Stimulated activated CD8-positive, alpha-beta memory T cell treated with anti-CD3 and anti-CD28 coated beads, Interleukin-2, amount 100 ng/mL, for 1 hour (primary cell): Measurements from ENCODE around the gene ATP1A2.

Experiments
- DNase-seq, 2 donors: peaks; one replicate each; pipeline ENCODE4 v3.0.0-alpha.2; 2020; ENCODE audit warnings: low read depth in 2 of 2

Gene ATP1A2

GRCh38 chr1:160171980-160172379 lies 56.4 kb downstream of the ATP1A2 start:
- no peak for DNase-seq

DNA sequence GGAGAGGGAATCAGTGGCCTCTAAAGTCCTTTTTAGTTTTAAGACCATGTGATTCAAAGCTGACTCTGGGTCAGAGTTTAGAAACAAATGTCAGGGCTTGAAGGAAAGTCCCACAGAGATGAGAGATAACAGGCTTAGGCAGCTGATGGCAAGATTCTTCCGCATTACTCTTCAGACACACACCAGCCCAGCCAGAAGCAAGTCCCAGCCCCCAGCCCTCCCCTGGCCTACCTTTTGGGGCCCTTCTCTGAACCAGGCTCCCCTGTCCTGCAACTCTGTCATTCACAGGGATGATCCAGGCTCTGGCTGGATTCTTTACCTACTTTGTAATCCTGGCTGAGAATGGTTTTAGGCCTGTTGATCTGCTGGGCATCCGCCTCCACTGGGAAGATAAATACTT lies 61.7 kb downstream of the ATP1A2 start:
- DNase-seq = no peak

DNA sequence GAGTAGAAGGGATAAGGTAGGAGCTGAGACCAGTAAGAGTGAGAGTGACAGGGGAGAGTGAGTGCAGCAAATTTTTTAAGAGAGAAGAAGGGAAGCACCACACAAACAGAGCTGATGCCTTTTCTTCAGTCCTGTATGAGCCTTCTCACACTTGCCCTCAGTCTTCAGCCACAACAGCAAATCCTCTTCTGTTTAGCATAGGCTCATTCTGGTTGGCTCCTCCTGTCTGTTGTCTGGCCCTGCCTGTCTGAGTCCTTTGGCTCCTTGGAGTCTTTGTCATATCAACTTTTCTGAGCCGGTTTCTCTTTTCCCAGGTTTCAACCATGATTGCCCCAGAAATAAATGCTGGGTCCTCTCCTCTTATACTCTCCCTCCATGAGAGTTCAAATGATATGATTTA lies 62.1 kb downstream of the ATP1A2 start:
- DNase-seq = no peak

DNA sequence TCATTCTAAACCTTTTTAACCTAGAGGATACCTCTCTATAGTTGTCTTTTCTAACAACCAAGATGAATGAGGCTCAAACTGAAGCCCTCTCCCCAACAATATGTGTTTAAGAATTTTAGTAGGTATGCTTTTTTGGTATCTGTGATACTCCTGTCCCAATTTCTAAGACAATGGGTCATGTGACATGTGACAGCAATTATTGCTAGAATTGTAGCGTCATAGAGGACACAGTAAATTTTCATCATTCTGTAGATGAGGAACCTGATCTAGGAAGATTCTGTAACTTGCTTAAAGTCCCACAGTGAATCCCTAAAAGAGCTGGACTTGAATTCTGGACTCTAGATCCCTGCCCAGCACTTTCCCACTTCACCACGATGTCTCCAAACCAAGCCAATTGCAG lies 63.2 kb downstream of the ATP1A2 start:
- DNase-seq = no peak

DNA sequence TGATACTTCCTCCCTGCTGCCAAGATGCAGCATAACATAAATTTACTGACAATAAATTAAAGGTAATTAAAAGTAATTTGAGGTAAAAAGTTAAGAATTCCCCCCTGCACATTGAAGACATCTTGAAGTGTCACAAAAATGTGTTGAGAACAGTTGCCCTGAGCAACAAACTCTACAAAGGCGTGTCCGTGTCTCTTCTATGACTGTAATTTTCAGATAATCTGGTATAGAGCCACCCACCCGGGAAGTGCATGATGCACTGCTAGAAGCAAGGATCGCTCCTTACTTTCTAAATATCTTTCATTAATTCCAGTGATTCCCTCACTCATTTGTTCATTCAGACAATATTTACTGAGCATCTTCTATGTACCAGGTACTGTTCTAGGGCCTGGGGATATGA lies 63.8 kb downstream of the ATP1A2 start:
- DNase-seq = no peak

DNA sequence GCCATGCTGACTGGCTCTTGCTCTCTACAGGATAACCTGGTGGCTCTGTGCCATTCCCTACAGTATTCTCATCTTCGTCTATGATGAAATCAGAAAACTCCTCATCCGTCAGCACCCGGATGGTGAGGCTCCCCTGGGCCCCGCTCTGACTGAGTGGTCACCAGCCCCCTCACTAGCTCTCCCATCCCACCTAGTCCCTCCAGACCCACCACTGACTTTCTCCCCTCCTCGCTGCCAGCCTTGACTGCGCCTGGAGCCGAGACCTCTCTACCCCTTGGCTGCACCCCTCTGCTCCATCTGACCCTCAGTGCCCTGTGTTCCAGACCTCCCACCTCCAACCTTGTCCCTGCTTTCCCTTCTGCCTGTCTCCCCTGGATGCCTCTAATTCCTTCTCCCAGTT lies 70.7 kb downstream of the ATP1A2 start:
- no peak for DNase-seq

DNA sequence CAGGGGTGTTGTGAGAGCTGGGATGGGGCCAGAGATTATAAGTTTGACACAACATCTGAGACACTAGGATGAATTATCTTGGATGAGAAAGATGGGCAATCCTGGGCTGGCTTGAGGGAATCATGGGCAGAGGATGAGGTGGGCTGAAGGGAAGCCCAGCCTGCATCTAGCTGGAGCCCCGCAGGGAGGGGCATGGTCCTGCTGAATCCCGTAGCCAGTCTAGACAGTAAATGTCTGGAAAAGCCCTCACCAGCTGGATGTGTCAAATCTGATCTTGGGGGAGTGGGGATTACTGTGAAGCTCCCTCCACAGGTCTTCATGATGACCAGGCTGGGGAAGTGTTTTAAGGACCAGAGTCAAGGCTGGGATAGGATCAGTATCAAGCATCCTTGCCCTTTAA lies 71.2 kb downstream of the ATP1A2 start:
- no peak for DNase-seq

GRCh38 chr1:160187407-160187806 lies 71.8 kb downstream of the ATP1A2 start:
- no peak for DNase-seq

GRCh38 chr1:160188341-160188740 lies 72.8 kb downstream of the ATP1A2 start:
- DNase-seq = no peak

DNA sequence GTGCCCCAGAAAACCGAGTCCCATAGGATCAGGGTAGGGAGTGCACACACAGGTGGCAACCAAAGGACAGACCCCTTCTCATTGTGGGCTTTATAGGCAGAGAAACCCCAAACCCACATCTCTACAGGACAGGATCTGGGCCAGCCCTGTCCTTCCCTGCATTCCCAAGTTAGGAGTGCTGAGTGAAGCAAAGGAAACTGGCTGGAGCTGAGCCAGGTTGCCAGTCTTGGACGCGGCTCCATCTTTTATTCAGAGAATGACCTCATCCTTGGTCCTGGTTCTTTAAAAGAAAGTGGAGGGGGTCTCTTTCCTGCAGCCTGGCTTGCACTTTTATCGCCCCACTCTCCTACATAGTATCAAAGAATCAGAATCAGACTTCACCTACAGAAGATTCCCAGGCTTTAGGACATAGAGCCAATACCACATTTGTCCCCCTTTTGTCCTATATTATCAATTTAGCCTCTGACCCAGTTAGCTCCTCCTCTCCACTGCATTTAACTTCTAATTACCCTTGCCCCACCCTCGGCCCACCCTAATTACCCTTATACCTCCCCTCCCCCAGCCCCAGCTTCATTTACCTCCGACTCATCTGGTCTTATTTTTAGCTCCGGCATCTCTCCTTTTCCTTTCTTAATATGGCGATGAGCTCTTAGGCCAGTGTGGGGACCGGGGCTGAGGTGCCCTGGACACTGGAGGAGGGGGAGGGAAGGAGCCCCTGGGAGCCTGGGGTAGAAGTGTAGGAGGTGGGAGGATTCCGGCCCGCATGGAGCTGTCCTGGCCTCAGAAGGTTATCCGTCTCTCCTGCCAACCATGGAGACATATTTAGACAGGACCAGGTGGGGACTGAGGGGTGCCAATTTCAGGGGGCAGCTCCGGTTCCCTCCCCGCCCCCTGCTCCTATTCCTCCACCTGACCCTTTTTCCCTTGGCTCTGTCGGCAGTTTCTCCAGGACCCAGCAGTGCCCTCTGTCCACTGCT lies 74.4 kb downstream of the ATP1A2 start, which contains the start of gene CASQ1:
Gene CASQ1, plus strand, starts transcription at position 927 of the 977 bp plus-strand sequence. CDS start 177 bp downstream, outside the sequence.
- no peak for DNase-seq

GRCh38 chr1:160191756-160192155 lies 76.2 kb downstream of the ATP1A2 start:
- DNase-seq = no peak

DNA sequence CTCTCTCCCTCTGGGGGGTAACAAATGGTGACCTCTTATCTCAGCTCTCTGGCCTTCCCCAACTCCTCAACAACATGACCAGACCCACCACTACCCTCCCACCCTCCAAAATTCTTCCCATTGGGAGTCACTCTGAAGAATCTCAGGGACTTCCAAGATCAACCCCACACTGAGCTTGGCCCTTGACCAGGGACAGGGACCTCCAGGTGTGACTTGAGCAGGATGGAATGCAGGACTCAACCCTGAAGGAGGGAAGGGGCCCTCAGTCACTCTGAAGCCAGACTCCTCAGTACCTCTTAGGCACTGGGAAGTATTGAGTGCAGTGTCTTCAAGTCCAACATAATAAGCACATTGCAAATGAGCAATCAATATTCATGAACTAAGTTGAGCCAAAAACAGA lies 76.7 kb downstream of the ATP1A2 start:
- no peak for DNase-seq
